GM19468 (cell line): ENCODE data around the gene WDR90.

Source experiments
- ATAC-seq: cut with Tn5 transposase; IDR thresholded peaks from one replicate; pipeline ENCODE4 v1.9.1; 2021; ENCODE audit warnings: mild to moderate bottlenecking, moderate library complexity, moderate number of reproducible peaks; ENCODE audit not compliant: unreplicated experiment; ENCODE audit errors: extremely low read depth

Gene WDR90

DNA sequence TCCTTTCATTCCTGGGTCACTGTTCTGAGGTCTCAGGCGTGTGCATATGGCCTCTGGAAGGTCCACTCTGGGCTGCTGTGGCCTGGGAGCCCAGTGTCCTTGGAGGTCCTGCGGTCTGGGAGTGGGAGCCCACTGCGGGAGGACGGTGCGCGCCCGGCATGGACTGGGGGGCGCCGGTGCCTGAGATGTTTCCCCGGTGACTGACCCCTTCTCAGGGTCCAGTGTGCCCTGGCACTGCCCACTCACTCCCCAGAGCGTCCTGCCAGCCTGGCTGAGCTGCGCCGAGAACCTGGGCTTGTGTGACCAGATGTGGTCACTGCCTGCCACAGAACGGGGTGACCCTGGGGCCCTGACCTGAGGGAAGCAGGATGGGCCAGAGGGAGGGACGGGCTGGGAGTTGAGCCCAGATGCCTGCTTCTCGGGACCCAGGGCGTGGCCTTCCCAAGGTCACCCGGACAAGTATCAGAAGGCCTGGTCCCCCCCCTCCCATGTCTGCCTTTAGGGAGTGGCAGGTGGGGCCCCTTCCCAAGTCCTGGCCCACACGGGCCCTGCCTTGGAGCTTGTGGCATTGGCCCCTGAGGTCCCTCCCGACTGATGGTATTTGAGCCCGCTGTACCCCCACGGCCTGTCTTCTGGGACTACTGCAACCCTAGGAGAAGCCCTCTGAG is 25.2 kb downstream of the WDR90 start:
- no peak for ATAC-seq

DNA sequence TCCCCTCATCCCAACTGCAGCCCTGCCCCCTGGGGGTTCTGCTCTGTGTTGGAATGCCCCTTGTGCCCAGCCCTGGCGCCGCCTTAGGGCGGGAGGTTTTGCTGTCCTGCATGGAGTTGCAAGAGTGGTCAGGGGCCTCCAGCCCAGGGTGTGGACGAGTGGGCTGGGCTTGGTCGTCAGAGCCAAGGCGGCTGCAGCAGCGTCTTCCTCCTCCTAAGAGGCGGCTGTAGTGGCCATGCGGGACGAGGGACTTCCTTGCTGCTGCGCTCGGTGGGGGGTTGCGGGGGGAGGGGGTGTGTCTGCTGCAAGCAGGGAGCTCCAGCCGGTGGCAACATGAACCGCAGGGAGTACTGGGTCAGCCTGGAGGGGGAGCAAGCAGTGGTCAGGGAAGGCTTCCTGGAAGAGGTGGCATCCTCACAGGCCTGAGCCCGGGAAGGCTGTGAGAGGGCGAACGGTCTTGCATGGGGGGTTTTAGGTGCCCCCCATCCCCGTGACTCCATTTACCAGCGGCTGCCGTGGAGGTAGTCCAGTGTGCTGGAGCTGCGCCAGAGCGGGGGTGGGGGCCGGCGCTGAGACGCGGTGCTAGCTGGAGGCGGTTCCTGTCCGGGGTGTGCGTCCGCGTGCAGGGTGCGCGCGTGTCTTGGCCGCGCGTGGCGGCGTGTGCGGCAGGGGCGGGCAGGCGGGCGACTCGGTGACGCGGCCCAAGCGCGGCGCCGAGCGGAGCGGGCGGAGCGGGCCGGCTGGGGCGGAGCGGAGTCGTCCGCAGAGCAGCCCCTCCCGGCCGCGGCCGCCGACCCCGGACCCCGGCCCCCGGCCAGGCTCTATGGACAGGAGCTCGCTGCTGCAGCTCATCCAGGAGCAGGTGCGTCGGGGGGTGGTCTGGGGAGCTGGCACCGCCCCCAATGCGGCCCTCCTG is 26.1 kb downstream of the WDR90 start, which contains the start of gene RHBDL1:
Gene RHBDL1, plus strand, starts transcription at position 704 of the 916 bp plus-strand sequence. Its CDS starts 120 bp downstream, at position 824.
- ATAC-seq, result no peak

DNA sequence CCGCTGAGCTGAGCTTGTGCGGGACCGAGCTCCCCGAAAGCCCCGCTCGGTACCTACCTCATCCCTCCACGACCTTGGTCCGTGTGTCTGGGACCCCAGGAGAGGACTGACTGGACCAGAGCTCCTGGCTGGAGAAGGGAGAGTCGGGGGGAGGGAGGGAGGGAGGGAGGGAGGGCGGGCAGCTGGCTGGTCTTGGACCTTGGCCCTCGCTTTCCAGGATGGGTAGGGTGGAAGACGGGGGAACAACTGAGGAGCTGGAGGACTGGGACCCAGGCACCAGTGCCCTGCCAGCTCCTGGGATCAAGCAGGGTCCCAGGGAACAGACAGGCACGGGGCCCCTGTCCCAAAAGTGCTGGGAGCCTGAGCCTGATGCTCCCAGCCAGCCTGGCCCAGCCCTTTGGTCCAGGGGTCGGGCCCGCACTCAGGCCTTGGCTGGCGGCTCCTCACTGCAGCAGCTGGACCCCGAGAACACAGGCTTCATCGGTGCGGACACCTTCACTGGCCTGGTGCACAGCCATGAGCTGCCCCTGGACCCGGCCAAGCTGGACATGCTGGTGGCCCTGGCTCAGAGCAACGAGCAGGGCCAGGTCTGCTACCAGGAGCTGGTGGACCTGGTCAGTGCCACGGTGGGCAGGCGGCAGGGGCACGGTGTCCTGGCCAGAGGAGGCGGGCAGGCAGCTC is 26.9 kb downstream of the WDR90 start:
- ATAC-seq, result no peak

DNA sequence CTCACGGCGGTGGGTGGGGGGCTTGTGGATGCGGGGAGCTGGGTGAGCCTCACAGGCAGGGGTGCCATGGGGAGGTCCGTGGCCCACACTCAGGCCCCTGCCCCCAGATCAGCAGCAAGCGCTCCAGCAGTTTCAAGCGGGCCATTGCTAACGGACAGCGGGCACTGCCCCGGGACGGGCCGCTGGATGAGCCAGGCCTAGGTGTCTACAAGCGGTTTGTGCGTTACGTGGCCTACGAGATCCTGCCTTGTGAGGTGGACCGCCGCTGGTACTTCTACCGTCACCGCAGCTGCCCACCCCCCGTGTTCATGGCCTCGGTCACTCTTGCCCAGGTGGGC is 27.4 kb downstream of the WDR90 start:
- ATAC-seq, result no peak

DNA sequence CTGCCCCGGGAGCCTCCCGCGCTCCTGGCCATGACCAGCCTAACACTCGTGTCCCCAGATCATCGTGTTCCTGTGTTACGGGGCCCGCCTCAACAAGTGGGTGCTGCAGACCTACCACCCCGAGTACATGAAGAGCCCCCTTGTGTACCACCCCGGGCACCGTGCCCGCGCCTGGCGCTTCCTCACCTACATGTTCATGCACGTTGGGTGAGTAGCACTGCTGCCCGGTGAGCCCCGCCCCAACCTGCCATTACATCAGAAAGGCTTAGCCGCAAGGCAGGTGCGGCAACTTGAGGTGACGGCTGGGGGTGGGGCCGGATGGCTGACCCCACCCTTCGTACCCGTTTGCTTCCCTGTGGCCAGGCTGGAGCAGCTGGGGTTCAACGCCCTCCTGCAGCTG is 27.7 kb downstream of the WDR90 start:
- no peak for ATAC-seq

DNA sequence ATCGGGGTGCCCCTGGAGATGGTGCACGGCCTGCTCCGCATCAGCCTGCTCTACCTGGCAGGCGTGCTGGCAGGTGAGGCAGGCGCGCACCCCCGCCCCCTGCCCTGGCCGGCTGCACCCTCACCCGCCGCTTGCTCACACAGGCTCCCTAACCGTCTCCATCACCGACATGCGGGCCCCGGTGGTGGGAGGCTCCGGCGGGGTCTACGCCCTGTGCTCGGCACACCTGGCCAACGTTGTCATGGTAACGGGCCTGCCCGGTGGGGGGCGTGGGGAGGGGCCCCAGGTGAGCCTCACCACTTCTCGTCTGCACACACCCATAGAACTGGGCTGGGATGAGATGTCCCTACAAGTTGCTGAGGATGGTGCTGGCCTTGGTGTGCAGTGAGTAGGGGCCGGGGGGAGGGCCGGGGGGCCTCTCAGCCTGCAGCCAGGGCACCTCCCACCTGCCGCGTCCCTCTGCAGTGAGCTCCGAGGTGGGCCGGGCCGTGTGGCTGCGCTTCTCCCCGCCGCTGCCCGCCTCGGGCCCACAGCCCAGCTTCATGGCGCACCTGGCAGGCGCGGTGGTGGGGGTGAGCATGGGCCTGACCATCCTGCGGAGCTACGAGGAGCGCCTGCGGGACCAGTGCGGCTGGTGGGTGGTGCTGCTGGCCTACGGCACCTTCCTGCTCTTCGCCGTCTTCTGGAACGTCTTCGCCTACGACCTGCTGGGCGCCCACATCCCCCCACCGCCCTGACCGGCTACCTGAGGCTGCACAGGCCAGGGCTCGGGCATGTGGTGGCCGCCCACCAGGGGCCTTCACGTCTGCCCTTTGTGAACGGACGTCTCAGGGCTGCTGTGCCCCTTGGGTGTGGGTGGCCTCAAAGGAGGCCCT is 28.4 kb downstream of the WDR90 start:
- ATAC-seq, result no peak

DNA sequence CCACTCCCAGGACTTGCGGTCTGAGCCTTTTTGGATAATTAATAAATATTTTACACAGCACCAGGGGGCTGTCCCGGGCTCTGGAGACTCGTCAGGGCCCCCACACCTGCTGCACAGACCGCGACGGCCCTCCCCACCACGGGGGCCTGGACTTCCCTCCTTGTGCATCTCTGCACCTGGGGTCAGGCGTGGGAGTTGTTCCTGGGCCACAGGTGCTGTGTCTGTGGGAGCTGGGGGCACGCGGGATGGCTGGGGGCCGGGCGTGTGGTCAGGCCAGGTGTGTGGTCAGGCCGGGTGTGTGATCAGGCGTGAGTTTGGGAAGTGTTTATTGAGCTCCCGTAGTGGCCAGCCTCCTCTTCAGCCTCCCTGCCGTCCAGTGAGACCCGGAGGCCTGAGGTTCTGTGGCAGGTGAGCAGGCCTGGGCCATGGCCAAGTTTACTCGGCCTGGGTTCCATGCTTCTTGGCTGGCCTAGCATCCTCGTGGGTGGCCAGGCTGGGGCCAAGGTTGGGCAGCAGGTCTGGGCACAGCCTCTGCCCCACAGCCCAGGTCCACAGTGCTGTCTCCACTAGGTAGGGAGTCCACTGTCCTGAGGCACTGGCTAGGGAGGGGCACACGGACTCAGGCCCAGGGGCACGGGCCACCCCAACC is 29.2 kb downstream of the WDR90 start:
- no peak for ATAC-seq

DNA sequence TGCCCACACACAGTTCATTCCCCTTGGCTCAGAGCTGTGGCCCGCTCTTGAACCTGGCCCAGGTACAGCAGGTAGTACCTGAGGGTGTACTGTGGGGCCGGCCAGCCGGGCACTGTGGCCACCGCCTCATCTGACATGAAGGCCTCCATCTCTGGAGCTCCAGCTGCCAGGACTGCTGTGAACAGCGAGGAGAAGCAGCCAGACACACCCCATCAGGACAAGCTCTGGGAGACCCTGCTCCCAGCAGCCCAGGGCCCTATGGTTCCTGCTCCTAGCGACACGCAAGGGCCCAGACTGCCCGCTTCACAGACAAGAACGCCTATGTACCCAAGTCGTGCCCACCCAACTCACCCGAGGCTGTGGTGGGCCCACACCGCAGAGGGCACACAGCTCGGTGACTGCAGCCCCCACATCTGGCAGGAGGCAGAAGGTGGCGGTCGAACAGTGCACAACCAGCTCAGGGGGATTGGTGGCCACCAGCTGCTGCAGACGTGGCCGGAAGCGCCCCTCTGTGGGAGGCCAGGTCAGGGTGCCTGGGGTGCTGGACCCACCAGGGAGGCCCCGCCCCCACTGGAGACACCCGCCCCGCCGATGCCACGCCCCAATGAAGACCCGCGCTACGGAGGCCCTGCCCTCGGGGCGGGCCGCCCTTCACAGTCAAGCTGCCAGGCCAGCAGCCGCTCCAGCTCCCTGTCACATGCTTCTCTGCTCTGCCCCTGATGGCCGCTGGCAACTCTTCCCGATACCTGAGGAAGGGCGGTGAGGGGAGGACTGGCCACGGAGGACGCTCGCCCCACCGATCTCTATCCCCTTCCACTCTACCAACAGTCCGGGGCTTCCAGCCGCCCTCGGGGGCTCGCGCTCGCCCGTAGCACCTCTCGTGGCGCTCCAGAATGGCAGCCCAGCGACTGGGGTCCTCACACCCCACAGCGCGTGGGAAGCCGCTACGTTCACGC is 30.0 kb downstream of the WDR90 start:
- no peak for ATAC-seq

DNA sequence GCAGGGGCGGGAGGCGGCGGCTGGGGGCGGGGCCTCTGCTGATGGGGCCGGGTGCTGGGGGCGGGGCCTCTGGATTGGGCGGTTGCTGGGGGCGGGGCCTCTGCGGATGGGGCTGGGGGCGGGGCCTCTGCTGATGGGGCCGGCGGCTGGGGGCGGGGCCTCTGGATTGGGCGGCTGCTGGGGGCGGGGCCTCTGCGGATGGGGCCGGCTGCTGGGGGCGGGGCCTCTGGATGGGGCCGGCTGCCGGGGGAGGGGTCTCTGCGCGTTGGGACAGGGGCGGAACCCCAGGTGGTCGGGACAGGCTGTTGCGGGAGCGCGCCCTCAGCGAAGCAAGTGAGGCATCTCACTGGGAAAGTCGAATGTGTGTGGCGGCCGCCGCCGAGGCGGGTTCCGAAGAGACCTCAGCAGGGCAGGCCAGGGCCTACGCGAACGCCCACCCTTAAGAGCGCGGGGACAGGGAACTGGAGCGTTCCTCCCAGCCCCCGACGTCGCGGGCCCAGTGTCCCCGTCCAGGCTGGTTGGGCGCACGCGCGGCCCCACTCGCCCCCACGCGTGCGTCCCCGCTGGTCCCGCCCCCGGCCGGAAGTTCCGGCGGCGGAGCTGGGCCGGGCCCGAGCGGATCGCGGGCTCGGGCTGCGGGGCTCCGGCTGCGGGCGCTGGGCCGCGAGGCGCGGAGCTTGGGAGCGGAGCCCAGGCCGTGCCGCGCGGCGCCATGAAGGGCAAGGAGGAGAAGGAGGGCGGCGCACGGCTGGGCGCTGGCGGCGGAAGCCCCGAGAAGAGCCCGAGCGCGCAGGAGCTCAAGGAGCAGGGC is 30.9 kb downstream of the WDR90 start, which contains the start of gene STUB1:
Gene STUB1, plus strand, starts transcription at position 597 of the 811 bp plus-strand sequence. Its CDS starts 116 bp downstream, at position 713.
- ATAC-seq, result no peak

DNA sequence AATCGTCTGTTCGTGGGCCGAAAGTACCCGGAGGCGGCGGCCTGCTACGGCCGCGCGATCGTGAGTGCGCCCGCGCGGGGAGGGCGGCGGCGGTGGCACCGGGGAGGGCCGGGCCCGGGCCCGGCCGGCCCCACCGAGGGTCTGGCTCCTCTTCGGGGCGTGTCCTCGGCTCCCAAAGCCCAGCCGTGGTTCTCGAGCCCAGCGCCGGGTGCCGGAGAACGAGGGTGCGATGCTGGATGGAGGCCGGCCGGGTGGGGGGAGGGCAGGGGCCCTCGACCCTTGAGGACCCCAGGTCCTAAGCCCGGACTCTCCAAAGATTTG is 31.4 kb downstream of the WDR90 start:
- ATAC-seq, result no peak

DNA sequence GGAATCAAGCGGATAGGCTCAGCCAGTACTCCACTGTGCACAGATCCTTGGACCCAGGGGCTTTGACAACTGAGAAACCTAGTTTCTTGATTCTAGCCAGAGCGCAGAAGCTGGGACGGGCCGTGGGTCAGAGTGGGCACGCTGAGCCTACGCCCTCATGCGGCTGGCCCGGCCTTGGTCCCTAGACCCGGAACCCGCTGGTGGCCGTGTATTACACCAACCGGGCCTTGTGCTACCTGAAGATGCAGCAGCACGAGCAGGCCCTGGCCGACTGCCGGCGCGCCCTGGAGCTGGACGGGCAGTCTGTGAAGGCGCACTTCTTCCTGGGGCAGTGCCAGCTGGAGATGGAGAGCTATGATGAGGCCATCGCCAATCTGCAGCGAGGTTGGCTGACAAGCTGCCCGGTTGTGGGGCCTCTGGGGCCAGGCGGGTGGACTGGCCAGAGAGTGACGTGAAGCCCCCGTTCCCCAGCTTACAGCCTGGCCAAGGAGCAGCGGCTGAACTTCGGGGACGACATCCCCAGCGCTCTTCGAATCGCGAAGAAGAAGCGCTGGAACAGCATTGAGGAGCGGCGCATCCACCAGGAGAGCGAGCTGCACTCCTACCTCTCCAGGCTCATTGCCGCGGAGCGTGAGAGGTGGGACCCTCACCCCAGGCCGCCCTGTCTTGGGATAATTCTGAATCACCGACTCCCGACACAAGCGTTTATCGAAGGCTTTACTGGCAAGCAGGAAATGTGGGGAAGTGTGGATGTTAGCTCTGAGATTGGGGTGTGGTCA is 32.0 kb downstream of the WDR90 start:
- ATAC-seq, result no peak

DNA sequence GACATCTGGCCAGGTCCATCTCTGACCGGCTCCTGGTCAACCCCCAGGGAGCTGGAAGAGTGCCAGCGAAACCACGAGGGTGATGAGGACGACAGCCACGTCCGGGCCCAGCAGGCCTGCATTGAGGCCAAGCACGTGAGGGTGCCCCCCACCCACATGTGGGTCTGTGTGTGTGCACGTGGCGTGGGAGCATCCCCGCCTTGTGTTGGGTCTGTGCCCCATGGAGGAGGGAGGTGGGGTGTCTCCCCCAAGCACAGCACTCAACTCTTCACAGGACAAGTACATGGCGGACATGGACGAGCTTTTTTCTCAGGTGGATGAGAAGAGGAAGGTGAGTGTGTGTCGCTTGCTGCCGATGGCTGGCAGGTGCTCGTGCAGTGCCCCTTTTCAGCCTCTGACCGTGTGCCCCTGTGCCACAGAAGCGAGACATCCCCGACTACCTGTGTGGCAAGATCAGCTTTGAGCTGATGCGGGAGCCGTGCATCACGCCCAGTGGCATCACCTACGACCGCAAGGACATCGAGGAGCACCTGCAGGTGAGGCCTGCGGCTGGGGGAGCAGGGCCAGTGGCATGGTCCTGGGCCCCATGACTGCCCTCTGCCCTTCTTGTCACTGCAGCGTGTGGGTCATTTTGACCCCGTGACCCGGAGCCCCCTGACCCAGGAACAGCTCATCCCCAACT is 32.7 kb downstream of the WDR90 start:
- no peak for ATAC-seq

DNA sequence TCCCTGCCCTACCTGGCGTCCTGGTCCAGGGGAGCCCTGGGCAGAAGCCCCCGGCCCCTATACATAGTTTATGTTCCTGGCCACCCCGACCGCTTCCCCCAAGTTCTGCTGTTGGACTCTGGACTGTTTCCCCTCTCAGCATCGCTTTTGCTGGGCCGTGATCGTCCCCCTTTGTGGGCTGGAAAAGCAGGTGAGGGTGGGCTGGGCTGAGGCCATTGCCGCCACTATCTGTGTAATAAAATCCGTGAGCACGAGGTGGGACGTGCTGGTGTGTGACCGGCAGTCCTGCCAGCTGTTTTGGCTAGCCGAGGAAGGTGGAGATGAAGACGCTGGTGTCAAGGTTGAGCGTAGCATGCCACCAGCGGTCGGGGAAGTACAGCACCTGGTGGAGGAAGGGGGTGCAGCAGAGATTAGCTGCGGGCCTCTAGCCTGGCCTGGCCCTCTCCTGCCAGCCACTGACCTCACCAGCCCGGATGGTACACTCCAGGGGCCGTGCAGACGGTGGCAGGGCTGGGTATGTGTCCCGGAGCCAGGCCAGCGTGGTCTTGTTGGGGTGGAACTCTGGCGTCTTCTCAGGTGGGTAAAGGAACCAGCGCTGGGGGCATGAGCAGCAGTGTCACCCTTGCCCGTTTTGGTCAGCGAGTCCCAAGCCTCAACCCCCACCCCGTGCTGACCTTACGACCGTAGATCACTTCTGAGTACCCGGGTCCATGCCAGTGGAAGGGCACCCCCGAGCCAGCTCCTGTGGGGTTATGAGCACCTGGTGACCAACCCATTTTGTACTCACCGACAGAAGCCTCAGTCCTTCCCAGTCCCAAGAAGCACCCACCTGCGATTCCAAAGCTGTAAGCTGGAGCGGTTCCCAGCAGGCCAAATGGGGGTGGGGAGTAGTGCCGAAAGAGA is 33.6 kb downstream of the WDR90 start:
- no peak for ATAC-seq

DNA sequence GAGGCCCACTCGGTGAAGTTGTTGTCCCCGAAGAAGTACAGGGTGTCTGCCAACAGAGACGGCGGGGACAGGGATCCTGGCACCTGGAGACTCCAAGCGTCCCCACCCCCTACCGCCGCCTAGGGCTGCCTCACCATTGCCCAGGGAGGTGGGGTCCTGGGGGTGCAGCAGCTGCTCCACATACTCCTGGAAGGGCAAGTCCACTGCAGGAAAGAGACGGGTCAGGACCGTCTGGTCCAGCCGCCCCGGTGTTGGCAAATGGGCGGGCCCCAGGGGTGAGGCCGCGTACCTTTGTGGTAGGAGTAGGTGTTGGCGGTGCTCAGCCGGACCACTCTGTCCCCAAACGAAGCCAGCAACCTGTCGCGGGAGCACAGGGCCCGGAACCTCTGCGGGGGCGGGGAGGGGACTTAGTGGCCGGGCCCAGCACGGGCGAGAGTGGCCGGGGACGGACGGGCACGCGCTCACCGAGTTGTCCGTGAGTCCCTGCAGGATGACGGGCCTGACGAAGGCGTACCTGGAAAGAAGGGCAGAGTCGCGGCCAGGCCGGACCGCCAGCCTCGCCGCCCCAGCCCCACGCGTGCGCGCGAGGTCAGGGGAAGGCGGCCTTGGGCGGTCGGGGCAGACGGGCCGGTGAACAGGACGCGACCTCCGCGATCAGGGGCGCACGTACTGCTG is 34.4 kb downstream of the WDR90 start:
- ATAC-seq, result no peak
